IPS-15b (cell line): ENCODE results near the gene SNRNP200.
"Not testable (repeated sequence)": the region's sequence is repeated elsewhere in the genome, so short reads cannot be mapped to it uniquely, and the experiment has no call there.

Experiments used
- H3K27me3 ChIP-seq: one replicate; pipeline ENCODE4 v1.6.1; 2013; ENCODE audit warnings: low read length; ENCODE audit not compliant: control insufficient read depth, insufficient read depth
- H3K36me3 ChIP-seq: one replicate; pipeline ENCODE4 v1.6.1; 2013; ENCODE audit warnings: low read length; ENCODE audit not compliant: control insufficient read depth, insufficient read depth
- H3K4me1 ChIP-seq: one replicate; pipeline ENCODE4 v1.6.1; 2013; ENCODE audit warnings: mild to moderate bottlenecking, low read length; ENCODE audit not compliant: control insufficient read depth, insufficient read depth
- H3K4me3 ChIP-seq: one replicate; pipeline ENCODE4 v1.5.1; 2013; ENCODE audit warnings: low read depth, low read length
- H3K9ac ChIP-seq: one replicate; pipeline ENCODE4 v1.6.1; 2013; ENCODE audit warnings: low read depth, mild to moderate bottlenecking, low read length
- H3K9me3 ChIP-seq: one replicate; pipeline ENCODE4 v1.6.1; 2013; ENCODE audit warnings: mild to moderate bottlenecking, low read length; ENCODE audit not compliant: control insufficient read depth, insufficient read depth

SNRNP200 gene

DNA sequence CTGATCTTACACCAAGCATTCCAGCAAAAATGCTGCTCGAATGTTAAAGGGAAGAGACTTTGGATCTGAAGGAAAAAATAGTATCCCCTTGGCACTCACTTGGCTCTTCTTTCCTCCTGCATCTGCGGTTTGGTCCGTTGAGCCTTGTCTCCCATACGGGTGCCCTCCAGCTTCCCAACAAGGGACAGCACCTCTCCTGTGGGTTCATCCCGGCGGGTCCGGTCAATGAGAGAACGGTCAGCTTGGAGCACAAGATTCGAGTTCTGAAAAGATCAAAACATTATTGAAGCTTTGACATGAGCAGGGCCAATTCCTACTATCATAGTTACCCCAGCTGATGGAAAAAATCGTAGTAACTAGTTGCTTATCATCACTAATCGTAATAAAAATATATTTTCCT, 740 bp downstream of the SNRNP200 start:
- peaks cover 25% of the 10 kb centered on the region for H3K36me3 ChIP-seq

GRCh38 chr2:96301865-96302264, 3.5 kb downstream of the SNRNP200 start:
- Histone ChIP-seq H3K27me3 (no peaks in the 10 kb centered on the region), H3K4me1 (peaks cover 6% of the 10 kb centered on the region), H3K9me3 (no peaks in the 10 kb centered on the region), H3K9ac (no peak overlapping the region), H3K4me3 (no peak overlapping the region), H3K36me3 (peaks cover 51% of the 10 kb centered on the region)

More for the DNA sequence above, 740 bp downstream of the SNRNP200 start:
- H3K9me3 ChIP-seq: no peaks in the 10 kb centered on the region
- H3K4me1 ChIP-seq: peaks cover 6% of the 10 kb centered on the region
- H3K27me3 ChIP-seq: no peaks in the 10 kb centered on the region
- H3K4me3 ChIP-seq: peak overlapping the region; percentile 98
- peak overlapping the region; percentile 98 for H3K9ac ChIP-seq

- no peaks in the 10 kb centered on the region for H3K27me3 ChIP-seq
- no peaks in the 10 kb centered on the region for H3K4me1 ChIP-seq
- no peaks in the 10 kb centered on the region for H3K9me3 ChIP-seq
- H3K9ac ChIP-seq: no peak overlapping the region
- no peak overlapping the region for H3K4me3 ChIP-seq
- H3K36me3 ChIP-seq: peaks cover 70% of the 10 kb centered on the region
Observed at GRCh38 chr2:96296925-96297324, 8.4 kb downstream of the SNRNP200 start.

DNA sequence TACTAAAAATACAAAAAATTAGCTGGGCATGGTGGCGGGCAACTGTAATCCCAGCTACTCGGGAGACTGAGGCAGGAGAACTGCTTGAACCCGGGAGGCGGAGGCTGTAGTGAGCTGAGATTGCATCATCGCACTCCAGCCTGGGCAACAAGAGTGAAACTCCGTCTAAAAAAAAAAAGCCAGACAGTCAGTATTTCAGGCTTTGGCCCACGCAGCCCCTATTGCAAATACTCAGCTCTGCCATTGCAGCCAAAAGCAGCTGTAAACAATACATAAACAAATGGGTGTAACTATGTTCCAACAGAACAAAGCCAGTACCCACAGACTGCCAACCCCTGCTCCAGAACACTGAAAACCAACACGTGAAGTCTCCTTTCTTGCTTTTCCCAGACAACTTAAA, 11.1 kb downstream of the SNRNP200 start:
- H3K4me1 ChIP-seq, H3K9me3 ChIP-seq, H3K9ac ChIP-seq, H3K27me3 ChIP-seq, H3K4me3 ChIP-seq: not testable (repeated sequence)
- H3K36me3 ChIP-seq: peaks cover 82% of the 10 kb centered on the region

GRCh38 chr2:96291751-96292150, 13.6 kb downstream of the SNRNP200 start:
- no peak overlapping the region for H3K9ac ChIP-seq
- H3K4me3 ChIP-seq: no peak overlapping the region
- no peaks in the 10 kb centered on the region for H3K27me3 ChIP-seq
- H3K4me1 ChIP-seq: no peaks in the 10 kb centered on the region
- no peaks in the 10 kb centered on the region for H3K9me3 ChIP-seq
- peaks cover 84% of the 10 kb centered on the region for H3K36me3 ChIP-seq

GRCh38 chr2:96287273-96287856, 18.0 kb downstream of the SNRNP200 start:
- no peak overlapping the region for H3K9ac ChIP-seq
- no peaks in the 10 kb centered on the region for H3K4me1 ChIP-seq
- H3K27me3 ChIP-seq: no peaks in the 10 kb centered on the region
- peaks cover 97% of the 10 kb centered on the region for H3K36me3 ChIP-seq
- H3K4me3 ChIP-seq: no peak overlapping the region
- no peaks in the 10 kb centered on the region for H3K9me3 ChIP-seq

- H3K9me3 ChIP-seq: no peaks in the 10 kb centered on the region
- no peaks in the 10 kb centered on the region for H3K4me1 ChIP-seq
- H3K4me3 ChIP-seq: no peak overlapping the region
- no peaks in the 10 kb centered on the region for H3K27me3 ChIP-seq
- H3K9ac ChIP-seq: no peak overlapping the region
- peaks cover 59% of the 10 kb centered on the region for H3K36me3 ChIP-seq
Observed at GRCh38 chr2:96276787-96277499, 28.4 kb downstream of the SNRNP200 start.

DNA sequence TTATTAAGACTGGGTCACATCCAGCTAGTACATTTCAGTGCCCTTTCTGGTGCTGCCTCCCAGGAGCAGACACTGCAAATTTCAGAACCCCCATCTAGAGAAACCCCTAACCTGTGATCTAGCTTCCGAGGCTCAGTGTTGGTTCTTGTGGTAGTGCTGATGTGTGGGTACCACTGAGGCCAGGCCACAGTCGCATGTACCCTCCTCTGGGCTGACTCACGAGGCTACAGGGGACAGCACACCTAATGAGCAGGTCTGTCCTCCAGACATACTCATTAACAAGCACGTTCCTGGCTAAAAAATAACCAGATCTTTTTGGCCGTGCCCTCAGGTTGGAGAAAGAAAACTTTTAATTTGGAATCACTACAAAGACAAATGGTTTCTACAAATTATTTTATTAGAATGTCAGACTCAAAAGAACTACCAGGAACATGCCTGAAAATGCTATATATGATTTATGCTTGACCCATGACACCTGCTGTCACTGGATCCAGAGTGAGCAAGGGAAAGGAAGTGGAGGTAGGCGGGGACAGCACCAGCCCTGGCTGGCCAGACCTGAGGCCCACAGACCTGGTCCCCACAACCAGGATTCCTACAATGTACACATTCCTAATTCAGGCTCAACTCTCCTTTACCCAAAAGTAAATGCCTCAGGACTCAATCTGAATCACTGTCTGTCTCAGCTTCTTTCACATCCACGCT, 30.8 kb downstream of the SNRNP200 start:
- Histone ChIP-seq H3K4me3 (no peak overlapping the region), H3K36me3 (peaks cover 52% of the 10 kb centered on the region), H3K9ac (no peak overlapping the region), H3K27me3 (no peaks in the 10 kb centered on the region), H3K9me3 (no peaks in the 10 kb centered on the region), H3K4me1 (no peaks in the 10 kb centered on the region)

- H3K4me3 ChIP-seq: no peak overlapping the region
- H3K27me3 ChIP-seq: no peaks in the 10 kb centered on the region
- H3K4me1 ChIP-seq: no peaks in the 10 kb centered on the region
- H3K9me3 ChIP-seq: no peaks in the 10 kb centered on the region
- H3K9ac ChIP-seq: no peak overlapping the region
- H3K36me3 ChIP-seq: peaks cover 51% of the 10 kb centered on the region
Observed at GRCh38 chr2:96273763-96274162, 31.6 kb downstream of the SNRNP200 start.

DNA sequence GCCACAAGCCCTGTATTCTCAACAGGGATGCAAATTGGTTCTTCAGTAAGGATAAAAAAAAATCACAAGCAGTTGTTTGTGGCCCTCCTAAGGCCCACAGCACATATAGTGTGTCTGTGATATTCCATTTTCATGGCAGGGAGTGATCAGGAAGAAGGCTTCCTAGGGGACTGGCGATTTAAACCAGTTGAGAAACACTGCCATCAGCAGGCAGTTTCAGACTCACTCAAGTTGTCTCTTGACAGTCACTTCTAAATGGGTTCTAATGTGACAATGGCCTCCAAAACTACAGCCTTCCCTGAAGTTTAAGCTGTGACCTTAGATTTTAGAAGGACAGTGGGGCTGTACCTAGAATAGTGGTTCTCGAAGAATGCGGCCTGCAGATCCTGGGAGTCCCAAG, 33.4 kb downstream of the SNRNP200 start:
- H3K4me1 ChIP-seq: no peaks in the 10 kb centered on the region
- no peak overlapping the region for H3K4me3 ChIP-seq
- no peak overlapping the region for H3K9ac ChIP-seq
- peaks cover 47% of the 10 kb centered on the region for H3K36me3 ChIP-seq
- no peaks in the 10 kb centered on the region for H3K27me3 ChIP-seq
- H3K9me3 ChIP-seq: no peaks in the 10 kb centered on the region

DNA sequence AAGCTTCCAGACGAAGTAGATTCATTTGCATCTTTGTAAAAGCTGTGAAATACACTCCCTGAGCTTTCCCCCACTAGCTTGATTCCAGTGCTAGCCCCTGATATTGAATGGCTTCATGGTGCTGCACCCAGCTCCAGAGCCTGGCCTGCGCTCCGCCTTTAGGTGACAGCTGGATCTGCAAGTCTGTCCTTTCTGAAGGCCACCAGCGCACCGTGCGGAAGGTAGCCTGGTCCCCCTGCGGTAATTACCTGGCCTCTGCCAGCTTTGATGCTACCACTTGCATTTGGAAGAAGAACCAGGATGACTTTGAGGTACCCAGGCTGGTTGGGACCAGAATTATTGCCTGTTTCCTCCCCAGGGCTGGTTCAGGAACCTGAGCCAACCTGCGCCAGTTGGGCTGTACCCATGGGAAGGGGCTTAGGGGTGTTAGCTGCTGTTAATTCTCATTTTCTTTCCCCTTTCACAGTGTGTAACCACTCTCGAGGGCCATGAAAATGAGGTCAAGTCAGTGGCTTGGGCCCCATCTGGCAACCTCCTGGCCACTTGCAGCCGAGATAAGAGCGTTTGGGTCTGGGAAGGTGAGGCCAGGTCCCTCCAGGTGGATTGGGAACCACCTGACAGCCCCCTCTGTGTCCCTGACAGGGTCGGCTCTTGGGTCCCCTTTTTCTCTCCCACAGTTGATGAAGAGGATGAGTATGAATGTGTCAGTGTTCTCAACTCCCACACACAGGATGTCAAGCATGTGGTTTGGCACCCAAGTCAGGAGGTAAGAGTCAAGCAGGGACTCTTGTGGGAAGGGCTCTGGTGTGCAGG, 38.0 kb downstream of the SNRNP200 start:
- Histone ChIP-seq H3K27me3 (no peaks in the 10 kb centered on the region), H3K9me3 (no peaks in the 10 kb centered on the region), H3K9ac (no peak overlapping the region), H3K36me3 (peaks cover 26% of the 10 kb centered on the region), H3K4me1 (peaks cover 3% of the 10 kb centered on the region), H3K4me3 (peak overlapping the region; percentile 87)
